ENCODE data around the gene ARHGAP15.
A peak's percentile ranks its signal among the peaks of the same experiment; 100 is the strongest.

ARHGAP15 gene

DNA sequence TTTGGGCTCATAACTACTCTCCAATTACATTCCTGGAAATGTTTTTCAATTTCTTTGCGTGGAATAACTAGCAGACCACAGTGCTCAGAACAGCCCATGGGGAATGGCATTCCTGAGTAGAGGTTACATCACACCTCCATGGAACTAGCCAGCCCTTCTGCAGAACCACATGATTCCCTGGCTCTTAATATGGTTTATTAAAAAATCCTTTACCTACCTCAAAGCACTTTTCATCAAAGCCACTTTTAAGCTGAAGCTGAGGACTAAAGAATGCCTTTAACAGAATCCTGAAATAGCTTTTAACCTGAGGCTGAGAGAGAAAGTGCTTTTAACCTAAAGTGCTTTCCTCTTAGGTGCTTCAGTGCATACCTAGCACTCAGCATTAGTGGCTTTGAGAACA is 376.3 kb downstream of the ARHGAP15 start:
- H3K4me2 ChIP-seq (ENCODE audit: low read depth, low read length, poor library complexity, severe bottlenecking), result no peak overlapping the region
- H3K9me3 ChIP-seq (ENCODE audit: insufficient read depth, low read length), result no peaks in the 10 kb centered on the region
- H3K27me3 ChIP-seq (ENCODE audit: low read length), result no peaks in the 10 kb centered on the region
- H3K9ac ChIP-seq (ENCODE audit: low read length), result no peak overlapping the region
- H4K20me1 ChIP-seq (ENCODE audit: low read depth, low read length), result no peaks in the 10 kb centered on the region
- no peaks in the 10 kb centered on the region for H3K79me2 ChIP-seq (ENCODE audit: insufficient read depth, low read length)
- no peak overlapping the region for H3K27ac ChIP-seq (ENCODE audit: low read depth, low read length)
- H3K36me3 ChIP-seq (ENCODE audit: low read length), result no peaks in the 10 kb centered on the region
- no peak for TF ChIP-seq EZH2phosphoT487 (conservative IDR thresholded peaks at IDR 0.05; ENCODE audit: low read length)
- TF ChIP-seq, protein P1, sequence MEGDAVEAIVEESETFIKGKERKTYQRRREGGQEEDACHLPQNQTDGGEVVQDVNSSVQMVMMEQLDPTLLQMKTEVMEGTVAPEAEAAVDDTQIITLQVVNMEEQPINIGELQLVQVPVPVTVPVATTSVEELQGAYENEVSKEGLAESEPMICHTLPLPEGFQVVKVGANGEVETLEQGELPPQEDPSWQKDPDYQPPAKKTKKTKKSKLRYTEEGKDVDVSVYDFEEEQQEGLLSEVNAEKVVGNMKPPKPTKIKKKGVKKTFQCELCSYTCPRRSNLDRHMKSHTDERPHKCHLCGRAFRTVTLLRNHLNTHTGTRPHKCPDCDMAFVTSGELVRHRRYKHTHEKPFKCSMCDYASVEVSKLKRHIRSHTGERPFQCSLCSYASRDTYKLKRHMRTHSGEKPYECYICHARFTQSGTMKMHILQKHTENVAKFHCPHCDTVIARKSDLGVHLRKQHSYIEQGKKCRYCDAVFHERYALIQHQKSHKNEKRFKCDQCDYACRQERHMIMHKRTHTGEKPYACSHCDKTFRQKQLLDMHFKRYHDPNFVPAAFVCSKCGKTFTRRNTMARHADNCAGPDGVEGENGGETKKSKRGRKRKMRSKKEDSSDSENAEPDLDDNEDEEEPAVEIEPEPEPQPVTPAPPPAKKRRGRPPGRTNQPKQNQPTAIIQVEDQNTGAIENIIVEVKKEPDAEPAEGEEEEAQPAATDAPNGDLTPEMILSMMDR (IDR thresholded peaks at IDR 0.05; ENCODE audit: insufficient read depth, low read length, poor library complexity, severe bottlenecking), result no peak
- H3F3A ChIP-seq (ENCODE audit: insufficient read depth), result no peaks in the 10 kb centered on the region
- no peak overlapping the region for H3K4me3 ChIP-seq (ENCODE audit: insufficient read depth, low read length, poor library complexity, severe bottlenecking)
- no peak overlapping the region for H2AFZ ChIP-seq (ENCODE audit: low read depth, low read length, severe bottlenecking)
- H3K9me2 ChIP-seq (replicated peaks; ENCODE audit: insufficient read depth, low read length), result no peaks in the 10 kb centered on the region

DNA sequence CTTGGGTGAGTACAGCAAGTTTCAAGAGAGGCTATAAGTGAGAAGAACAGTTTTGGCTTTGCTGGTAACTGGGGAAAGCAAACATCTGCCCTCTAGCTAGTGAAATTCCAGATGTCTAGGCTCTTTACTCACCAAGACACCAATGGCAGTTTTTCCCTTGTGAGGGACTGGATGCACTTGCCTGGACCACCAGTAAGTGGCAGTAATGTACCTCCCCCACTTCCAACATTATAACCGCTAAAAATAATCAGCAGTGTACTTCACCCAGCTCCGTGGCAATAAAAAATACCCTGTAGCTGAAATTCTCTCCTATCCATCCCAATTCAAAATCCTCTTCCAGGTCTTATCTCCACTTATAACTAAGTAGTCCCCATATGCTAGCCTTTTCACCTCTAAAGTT is 383.9 kb downstream of the ARHGAP15 start:
- no peak overlapping the region for H3K9ac ChIP-seq (ENCODE audit: low read length)
- no peaks in the 10 kb centered on the region for H3K9me2 ChIP-seq (replicated peaks; ENCODE audit: insufficient read depth, low read length)
- H3K9me3 ChIP-seq (ENCODE audit: insufficient read depth, low read length), result no peaks in the 10 kb centered on the region
- no peaks in the 10 kb centered on the region for H3K79me2 ChIP-seq (ENCODE audit: insufficient read depth, low read length)
- 0 out of 2 replicates have a peak, but pooled peaks cover 4% of the 10 kb centered on the region for H3K36me3 ChIP-seq (ENCODE audit: low read length)
- TF ChIP-seq, protein P1 (IDR thresholded peaks at IDR 0.05; ENCODE audit: insufficient read depth, low read length, poor library complexity, severe bottlenecking), result peak; percentile 61
- no peak for TF ChIP-seq EZH2phosphoT487 (conservative IDR thresholded peaks at IDR 0.05; ENCODE audit: low read length)
- H3K27ac ChIP-seq (ENCODE audit: low read depth, low read length), result no peak overlapping the region
- no peaks in the 10 kb centered on the region for H4K20me1 ChIP-seq (ENCODE audit: low read depth, low read length)
- H3F3A ChIP-seq (ENCODE audit: insufficient read depth), result no peaks in the 10 kb centered on the region
- H3K4me3 ChIP-seq (ENCODE audit: insufficient read depth, low read length, poor library complexity, severe bottlenecking), result no peak overlapping the region
- H2AFZ ChIP-seq (ENCODE audit: low read depth, low read length, severe bottlenecking), result no peak overlapping the region
- no peak overlapping the region for H3K4me2 ChIP-seq (ENCODE audit: low read depth, low read length, poor library complexity, severe bottlenecking)
- H3K27me3 ChIP-seq (ENCODE audit: low read length), result no peaks in the 10 kb centered on the region

DNA sequence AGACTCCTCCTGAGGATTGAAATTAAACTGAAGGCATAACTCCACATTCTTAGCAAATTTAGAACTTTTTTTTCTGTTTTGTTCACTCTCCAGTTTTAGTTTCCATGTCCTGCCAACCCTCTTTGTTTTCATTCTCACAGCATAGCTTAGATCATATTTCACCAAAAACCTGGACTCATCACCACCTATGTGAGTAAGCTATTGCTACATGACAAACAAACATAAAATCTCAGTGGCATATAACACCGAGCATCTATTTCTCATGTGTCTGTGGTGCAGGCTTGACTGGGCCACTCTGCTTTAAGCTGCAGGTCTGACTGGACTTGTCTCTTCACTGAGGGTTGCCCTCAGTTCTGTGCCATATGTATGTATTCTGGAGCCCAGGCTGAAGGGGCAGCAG is 385.2 kb downstream of the ARHGAP15 start:
- Histone ChIP-seq H3F3A (ENCODE audit: insufficient read depth) (no peaks in the 10 kb centered on the region), H4K20me1 (ENCODE audit: low read depth, low read length) (no peaks in the 10 kb centered on the region), H3K4me2 (ENCODE audit: low read depth, low read length, poor library complexity, severe bottlenecking) (no peak overlapping the region), H3K79me2 (ENCODE audit: insufficient read depth, low read length) (no peaks in the 10 kb centered on the region), H3K36me3 (ENCODE audit: low read length) (0 out of 2 replicates have a peak, but pooled peaks cover 4% of the 10 kb centered on the region), H3K27me3 (ENCODE audit: low read length) (no peaks in the 10 kb centered on the region), H3K27ac (ENCODE audit: low read depth, low read length) (no peak overlapping the region), H3K9ac (ENCODE audit: low read length) (no peak overlapping the region), H3K9me2 (replicated peaks; ENCODE audit: insufficient read depth, low read length) (no peaks in the 10 kb centered on the region), H3K4me3 (ENCODE audit: insufficient read depth, low read length, poor library complexity, severe bottlenecking) (no peak overlapping the region), H2AFZ (ENCODE audit: low read depth, low read length, severe bottlenecking) (no peak overlapping the region), H3K9me3 (ENCODE audit: insufficient read depth, low read length) (no peaks in the 10 kb centered on the region)
- TF ChIP-seq, protein P1 (IDR thresholded peaks at IDR 0.05; ENCODE audit: insufficient read depth, low read length, poor library complexity, severe bottlenecking), result no peak
- TF ChIP-seq EZH2phosphoT487 (conservative IDR thresholded peaks at IDR 0.05; ENCODE audit: low read length), result no peak

Measured in SU-DHL-6 (cell line).